Measurements from ENCODE around the gene AKAP12.

AKAP12 gene

DNA sequence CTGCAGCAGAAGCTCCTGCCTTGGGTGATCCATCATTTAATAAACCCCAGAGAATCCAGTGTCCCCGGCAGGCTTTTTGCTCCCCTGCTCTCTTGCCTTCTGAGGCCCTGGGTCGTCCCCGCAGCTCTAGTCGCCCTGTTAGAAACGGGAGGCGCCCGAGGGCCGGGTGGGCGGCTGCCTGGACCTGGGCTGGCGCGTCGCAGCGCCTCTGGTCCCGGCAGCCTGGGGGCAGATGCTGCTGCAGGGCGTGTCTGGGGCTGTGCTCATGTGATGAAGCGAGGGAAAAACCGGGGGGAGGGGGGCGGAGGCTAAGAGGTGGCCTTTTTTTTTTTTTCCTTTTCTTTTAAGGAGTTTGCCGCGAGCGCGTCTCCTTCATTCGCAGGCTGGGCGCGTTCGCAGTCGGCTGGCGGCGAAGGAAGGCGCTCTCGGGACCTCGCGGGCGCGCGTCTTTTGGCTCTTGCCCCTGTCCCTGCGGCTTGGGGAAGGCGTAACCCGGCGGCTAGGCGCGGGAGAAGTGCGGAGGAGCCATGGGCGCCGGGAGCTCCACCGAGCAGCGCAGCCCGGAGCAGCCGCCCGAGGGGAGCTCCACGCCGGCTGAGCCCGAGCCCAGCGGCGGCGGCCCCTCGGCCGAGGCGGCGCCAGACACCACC lies 394 bp downstream of the AKAP12 start:
- no peak for DNase-seq (ENCODE audit: low read depth, low spot score)

DNA sequence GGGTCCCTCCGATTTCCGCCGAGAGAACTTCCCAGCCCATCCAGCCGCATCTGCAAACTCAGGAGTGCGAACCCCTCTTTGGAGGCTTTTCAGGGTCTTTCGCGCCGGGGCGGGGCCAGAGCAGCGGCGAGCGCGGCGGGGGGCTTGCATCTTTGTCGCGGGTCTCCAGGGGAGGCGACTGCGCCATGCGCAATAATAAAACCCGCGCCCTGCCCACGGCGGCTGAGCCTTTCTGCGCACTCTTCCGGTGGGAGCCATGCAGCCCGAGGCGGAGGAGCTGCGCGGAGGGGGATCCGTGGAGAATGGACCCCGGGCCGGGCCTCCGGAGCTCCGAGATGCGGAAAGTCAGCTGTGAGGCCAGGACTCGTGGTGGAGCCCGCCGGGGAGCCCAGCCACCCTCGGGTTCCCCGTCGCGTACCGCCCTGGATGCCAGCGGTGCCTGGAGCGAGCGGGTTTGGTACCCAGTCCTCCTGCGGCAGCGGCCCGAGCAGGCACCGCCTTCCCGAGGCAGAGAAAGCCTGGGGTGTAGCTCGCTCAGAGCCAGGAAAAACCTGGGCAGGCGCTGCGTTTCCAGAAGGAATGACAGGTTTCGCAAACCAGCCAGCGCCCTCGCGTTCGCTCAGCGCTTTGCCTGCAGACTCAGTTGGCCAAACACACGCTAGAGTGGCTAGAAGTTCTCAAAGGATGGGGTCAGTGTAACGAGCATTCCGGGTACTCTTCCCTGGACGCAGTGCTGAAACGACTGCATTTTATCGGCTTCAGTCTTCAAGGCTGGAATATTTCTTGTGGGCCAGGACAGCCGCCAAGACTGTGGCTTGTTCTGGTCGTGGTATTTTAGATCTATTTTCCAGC lies 1.2 kb downstream of the AKAP12 start:
- no peak for DNase-seq (ENCODE audit: low read depth, low spot score)

DNA sequence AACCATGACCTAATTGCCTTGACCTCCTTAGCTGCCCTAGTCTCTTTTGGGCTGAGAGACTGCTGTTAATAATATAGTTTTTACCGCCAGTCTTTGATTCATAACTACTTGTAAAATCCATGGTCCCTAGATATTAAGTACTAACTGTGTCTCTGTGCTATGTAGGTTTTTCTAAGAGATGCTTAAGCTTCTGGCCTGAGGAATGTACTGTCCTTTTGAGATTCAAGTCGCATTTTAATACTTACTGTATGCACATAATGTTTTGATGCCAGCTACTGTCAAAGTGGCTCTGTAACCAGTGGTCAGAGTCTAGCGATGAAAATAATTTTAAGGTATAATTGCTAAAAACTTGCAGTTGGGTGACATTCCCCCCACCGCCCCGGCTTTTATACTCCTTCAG lies 2.1 kb downstream of the AKAP12 start:
- DNase-seq (ENCODE audit: low read depth, low spot score), result no peak

DNA sequence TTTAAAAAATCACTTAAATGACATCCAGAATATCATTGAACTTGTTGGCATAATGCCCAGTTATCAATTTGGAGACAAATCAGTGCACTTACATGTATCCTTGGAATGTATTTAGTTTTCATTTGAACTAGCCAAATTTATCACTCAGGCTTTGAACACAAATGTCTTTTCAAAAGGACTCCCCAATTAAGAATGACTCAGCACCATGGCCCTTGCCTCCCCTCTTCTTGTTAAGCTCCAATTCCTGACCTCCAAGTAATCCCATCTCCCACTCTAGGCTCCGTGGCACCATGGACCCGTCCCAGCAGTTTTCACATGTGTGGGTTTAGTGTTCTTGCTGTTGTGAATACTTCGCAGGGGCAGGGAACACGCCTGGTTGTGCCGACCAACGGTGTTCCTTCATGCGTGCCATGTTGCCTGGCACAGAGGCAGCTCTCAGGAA lies 2.7 kb downstream of the AKAP12 start:
- no peak for DNase-seq (ENCODE audit: low read depth, low spot score)

DNA sequence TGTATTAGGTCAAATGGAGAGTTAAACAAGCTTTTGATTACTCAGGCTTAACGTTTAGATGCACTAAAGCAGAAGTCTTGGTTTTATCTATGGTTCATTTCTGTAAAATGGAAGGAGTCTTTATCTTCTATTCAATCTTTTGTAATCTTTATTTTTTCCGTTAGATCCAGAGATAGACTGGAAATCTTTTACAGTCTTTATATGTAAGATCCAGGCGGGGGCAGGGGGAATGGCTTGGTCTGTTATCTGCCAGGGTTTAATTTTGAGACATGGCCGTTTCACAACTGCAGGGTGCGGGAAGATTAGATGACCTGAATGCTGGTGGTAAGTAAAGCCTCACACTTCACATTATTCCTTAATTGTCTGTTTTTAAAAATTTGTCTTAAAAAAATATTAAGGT lies 3.7 kb downstream of the AKAP12 start:
- no peak for DNase-seq (ENCODE audit: low read depth, low spot score)

DNA sequence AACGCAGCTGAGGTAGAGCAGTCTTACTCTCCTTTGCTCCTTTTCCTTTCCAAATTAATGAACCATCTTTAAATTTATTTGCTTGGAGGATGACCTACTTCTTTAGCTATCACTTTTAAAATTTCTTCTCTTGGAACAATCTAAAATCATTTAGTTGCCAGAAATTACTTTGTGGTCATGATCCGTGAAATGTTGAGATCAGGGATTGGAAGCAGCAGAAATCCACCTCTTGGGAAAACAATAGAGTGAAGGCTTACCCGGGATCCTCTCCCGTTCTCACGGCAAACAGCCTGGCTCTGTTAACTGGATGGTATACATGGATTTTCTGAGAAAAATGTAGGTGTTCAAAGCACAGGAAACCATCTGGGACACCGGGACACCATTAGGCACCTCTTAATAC lies 7.7 kb downstream of the AKAP12 start:
- no peak for DNase-seq (ENCODE audit: low read depth, low spot score)

DNA sequence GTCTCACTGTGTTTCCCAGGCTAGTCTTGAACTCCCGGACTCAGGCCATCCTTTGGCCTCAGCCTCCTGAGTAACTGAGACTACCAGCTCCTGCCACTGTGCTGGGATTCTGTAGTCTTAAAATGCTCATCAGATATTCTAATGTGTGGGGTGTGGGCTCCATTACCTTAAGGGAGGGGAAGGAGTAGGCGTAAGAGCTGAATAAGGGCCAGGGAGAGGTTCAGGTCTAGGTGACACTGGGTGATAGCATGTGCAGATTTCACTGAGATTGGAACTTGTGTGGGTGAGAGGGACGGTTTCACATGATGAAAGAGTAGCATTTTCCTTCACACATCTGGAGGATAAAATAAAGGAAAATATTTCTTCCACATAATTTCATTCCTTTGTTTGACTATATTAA lies 8.5 kb downstream of the AKAP12 start:
- DNase-seq (ENCODE audit: low read depth, low spot score), result no peak

DNA sequence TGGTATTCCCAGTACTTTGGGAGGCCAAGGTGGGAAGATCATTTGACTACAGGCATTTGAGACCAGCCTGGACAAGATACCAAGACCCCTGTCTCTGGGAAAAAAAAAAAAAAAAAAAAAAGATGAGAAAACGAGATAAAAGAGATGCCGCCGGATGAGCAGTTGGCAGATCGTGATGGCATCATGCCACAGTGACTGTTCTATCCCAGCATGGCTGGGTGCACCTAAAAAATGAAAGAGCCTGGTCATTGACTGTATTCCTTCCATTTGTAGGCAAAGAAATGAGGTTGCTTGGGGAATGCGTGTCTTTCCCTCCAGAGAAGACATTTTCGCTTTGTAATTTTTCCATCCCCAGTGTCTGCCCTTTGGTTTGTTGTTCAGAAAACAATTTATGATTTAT lies 12.9 kb downstream of the AKAP12 start:
- no peak for DNase-seq (ENCODE audit: low read depth, low spot score)

DNA sequence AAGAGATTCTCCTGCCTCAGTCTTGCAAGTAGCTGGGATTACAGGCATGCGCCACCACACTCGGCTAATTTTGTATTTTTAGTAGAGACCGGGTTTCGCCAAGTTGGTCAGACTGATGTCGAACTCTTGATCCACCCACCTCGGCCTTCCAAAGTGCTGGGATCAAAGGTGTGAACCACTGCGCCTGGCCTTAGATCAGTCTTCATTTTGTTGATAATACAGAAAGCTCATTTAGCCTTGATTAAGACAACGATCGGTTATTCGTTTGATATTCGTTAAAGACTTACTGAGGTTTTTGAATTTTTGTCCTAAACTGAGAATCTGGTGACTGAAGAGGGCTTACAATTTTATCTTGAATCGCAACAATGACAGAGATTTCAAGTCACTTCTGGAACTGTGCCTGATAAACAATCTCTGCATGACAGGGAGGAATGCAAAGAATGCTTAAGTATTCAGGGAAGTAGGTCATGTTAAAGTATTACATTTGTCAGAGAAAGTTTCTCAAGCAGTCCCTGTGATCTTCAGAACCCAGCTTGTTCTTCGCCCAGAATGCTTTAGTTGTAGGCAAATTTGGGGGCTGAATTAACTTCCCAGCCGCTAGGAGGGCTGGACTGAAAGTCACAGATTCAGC lies 14.8 kb downstream of the AKAP12 start:
- no peak for DNase-seq (ENCODE audit: low read depth, low spot score)

DNA sequence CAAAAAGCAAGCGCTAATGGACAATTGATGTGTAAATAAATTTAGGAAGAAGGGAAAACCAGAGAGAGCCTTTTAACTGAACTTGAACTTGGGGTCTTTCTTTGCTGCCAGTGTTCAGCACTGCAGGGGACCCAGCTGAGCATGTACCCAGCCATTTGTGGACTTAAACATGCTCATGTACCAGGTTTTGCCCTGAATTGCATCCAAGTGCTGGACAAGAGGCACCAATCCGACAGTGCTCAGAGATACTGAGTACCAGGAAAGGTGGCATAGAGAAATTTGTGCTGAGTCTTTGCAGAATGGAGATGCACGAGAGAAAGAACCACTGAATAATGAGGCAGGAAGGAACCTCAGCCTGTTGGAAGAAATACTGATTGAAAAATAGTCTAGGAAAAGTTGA lies 16.0 kb downstream of the AKAP12 start:
- no peak for DNase-seq (ENCODE audit: low read depth, low spot score)

DNA sequence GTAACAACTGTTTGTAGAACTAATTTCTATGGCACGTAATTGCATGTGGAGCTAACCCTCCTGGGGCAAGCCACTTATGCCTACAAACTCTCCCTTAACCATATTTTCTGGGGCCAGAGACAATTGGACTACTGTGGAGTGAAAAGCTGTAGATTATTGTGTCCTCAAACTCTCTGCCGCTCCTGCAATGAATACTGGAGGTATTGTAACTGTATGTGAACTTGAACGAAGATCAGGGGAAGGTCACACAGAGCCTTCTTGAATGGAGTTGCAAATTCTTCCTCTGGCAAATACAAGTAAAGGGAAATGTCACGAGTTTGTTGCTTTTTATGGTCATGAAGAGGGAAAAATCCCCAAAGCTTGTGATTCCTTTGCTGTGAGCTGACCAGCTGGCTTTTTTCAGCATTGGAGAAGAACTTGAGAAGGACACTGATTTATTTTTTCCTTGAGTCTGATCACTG lies 18.2 kb downstream of the AKAP12 start:
- no peak for DNase-seq (ENCODE audit: low read depth, low spot score)

DNA sequence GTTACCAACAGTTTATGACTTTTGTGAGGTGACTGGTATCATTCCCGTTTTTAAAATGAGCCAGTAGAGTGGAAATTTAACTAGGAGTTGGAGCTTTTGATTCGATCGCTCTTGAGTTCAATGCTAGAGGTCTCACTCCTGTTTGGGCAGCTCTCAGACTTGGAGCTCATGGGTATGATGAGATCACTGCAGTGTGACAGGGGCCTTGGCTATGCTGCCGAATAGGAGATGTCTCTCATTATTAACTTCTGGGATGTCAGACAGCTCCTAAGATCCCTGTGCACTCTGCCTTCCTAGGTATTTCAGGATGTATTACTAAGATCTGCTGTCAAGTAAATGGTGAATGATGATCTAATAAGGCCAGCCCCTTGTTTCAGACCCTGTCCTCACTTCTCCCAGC lies 20.4 kb downstream of the AKAP12 start:
- no peak for DNase-seq (ENCODE audit: low read depth, low spot score)

DNA sequence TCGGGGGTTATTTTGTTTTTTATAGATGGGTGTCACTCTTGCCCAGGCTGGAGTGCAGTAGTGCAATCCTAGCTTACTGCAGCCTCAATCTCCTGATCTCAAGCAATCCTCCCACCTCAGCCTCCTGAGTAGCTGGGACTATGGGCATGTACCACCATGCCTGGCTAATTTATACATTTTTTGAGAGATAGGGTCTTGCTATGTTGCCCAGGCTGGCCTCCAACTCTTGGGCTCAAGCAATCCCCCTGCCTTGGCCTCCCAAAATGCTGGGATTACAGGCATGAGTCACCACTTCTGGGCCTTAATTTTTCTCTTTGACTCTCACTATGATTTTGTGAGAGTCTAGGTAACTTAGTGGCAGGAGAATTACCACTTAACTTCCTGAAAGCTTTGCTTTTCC lies 23.3 kb downstream of the AKAP12 start:
- DNase-seq (ENCODE audit: low read depth, low spot score), result no peak

DNA sequence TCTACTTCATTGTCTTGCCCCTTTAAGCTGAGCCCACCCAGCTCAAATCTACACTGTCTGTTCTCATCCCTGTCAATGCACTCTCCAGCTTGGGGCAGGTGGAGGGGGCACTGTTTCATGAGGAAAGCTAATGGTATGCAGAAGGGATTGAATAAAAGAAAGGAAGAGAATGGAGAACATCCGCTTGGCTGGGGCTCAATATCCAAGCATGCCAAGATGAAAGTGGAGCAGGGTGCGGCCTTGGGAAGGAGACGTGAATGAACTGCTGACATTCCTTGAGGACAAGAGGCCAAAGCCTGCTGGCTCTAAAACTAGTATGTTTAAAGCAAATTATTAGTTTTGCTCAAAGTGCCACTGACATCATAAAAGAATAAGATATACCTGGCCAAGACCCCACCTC lies 24.2 kb downstream of the AKAP12 start:
- no peak for DNase-seq (ENCODE audit: low read depth, low spot score)

DNA sequence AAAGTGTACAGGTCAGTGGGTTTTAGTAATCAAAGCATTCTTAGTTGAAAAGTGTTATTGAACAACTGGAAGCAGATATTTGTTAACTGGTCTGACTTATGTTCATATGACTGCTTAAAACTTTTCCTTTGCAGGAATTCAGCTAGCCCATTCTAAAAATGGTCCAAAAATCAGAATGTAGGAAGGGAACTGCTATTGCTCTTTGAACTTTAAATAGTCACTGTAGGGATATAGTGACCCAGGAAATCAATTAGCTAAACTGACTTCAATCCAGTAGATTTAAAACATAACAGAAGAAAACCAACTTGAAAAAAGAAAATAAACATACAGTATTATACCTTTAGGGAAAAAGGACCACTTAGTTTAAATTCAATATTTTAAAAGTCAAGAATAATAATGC lies 25.5 kb downstream of the AKAP12 start:
- no peak for DNase-seq (ENCODE audit: low read depth, low spot score)

DNA sequence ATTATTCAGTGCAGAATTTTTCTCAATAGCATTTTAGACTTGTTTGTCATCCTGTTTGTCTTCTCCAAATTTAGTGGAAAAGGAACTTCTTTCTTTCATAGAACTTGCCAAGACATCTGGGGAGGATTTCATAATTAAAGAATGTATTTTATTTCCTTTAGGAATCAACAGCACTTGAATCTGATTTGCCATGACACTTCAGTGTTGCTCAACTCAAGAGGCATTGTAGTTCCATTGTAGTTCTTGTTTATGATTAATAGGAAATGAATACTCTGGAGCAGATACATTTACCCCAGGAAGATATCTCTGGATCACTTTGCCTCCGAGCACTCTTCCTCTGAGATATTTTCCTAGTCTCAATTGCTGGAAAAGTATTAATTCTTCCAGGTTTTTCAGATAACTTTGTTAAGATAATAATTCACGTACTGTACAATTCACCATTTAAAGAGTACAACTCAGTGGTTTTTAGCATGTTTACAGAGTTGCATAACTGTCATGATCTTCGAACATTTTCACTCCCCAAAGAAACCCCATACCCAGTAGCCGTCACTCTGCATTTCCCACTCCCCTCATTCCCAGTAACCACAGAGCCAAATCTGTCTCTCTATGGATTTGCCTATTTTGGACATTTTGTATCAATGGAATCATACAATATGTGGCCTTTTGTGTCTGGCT lies 29.7 kb downstream of the AKAP12 start:
- DNase-seq (ENCODE audit: low read depth, low spot score), result no peak

DNA sequence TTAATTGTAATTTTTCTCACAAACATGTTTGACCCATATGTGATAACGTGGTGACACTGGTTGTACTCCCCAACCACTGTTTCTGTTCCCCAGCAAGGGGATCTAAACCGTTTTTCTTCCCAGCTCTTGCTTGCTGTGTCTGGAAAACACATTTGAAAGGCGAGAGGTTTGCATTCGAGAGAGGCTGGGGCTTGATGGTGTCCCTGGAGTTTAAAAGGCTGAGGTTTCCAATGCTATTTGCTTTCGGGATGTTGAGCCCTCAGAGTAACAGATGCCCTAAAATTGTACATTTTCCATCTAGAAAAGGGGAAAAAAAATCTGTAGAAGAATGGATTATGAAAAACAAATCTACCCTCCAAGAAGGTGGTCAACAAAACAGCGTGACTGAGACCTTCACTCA lies 35.4 kb downstream of the AKAP12 start:
- DNase-seq (ENCODE audit: low read depth, low spot score), result no peak

DNA sequence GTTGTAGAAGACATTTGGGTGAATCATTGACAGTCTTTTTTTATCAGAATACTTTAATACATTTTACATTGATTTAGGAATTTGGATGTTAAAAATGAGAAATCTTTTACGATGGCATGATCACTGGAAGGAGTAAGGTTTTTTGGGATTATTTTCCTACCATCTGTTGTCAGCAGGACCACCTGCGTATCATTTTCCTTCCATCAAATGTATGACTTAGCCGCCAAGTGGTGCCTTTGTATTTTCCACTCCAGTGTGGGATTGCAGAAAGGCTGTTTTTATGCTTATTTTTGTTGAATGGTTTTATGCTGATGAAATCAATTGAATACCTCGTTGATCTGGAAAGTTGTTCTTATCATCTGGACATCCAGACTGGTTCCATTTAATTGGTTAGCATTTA lies 35.8 kb downstream of the AKAP12 start:
- no peak for DNase-seq (ENCODE audit: low read depth, low spot score)

DNA sequence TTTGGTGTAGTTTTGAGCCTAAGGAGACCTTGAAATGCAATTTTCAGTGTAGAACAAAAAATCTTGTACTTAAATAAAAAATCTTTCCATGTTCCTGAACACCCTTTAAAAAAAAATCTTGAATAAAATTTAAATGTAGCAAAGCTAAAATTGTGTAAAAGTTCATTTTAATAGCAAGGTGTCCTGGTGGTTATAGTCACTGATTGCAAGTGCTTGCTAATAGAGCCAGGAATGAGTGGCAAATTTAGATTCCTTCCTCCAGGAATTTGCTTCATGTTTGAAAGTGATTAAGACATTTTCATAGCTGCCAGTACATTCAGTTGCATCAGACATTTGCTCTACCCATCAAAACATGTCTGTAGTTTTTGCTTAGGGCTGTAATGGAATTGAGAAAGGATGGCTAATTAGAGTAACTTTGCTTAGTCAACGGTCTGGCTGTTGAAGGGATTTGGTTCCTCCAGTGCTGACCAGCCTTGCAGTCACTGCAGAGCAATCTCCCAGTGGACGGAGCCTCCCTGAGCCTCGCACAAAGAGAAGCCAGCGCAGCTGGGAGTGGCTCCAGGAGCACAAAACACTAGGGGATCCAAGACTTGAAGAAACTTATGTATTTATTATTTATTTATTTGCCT lies 36.5 kb downstream of the AKAP12 start:
- DNase-seq (ENCODE audit: low read depth, low spot score), result no peak

DNA sequence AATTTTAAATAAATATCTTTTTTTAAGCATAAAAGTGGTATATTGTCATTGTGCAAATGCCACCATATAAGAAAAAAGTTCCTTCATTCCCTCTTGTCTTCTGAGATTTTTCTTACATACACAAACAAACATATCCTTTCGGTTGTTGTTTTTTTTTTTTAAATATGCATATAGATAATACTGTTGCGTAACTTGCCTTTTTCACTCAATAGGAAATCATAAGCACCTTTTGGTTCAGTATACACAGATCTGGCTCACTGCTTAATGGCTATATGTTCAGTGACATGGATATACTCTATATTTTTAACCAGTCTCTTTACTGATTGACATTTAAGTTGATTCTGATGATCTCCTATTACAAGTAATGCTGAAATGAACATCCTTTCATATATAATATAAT lies 40.1 kb downstream of the AKAP12 start:
- DNase-seq (ENCODE audit: low read depth, low spot score), result no peak

DNA sequence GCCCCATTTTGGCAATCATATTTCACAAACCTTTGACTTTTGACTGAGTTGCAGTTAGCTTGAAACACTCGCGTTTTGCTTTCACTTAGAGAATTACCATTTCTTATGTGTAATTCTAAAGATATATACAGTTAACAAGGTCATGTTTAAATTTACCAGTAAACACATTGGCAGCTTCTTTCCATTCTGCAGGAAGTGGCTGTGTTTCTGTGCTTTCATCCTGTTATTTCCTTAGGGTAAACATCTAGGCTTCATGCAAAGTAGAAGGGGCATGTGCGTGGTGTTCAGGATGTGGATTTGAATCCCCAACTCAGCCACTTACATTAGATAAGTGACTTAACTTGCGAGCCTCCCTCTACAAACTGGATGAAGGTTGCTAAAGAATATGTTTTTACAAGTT lies 41.1 kb downstream of the AKAP12 start:
- no peak for DNase-seq (ENCODE audit: low read depth, low spot score)

DNA sequence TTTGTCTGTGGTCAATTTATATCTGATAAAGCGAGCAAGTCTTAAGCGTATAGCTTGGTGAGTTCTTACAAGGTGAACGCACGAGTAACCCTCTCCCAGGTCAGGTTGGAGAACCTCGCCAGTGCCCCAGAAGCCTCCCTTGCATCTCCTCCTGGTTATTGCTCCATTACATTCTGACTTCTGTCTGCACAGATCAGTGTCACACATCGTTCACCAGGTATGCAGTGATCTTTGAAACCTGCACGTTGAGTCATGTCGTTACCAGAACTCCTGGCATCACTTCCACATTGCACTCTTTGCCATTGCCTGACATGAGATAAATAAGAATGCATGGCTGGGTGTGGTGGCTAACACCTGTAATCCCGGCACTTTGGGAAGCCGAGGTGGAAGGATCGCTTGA lies 44.2 kb downstream of the AKAP12 start:
- no peak for DNase-seq (ENCODE audit: low read depth, low spot score)

Data from brain pericyte (primary cell).